HEK293T (cell line): Measurements from ENCODE around the gene CLDN22.

Source experiments
- BHLHE40 ChIP-seq: fragments of 450-650 bp; IDR thresholded peaks from 2 replicates; pipeline ENCODE4 v1.6.1; 2016; ENCODE audit warnings: mild to moderate bottlenecking, moderate library complexity, borderline replicate concordance
- ELF4 ChIP-seq: fragments of 450-650 bp; IDR thresholded peaks from 2 replicates; pipeline ENCODE4 v1.6.1; 2017; ENCODE audit warnings: antibody characterized with exemption
- FOXM1 ChIP-seq: fragments of 450-650 bp; IDR thresholded peaks from 2 replicates; pipeline ENCODE4 v1.6.1; 2017; ENCODE audit warnings: mild to moderate bottlenecking, borderline replicate concordance
- LEF1 ChIP-seq: fragments of 450-650 bp; IDR thresholded peaks from 2 replicates; pipeline ENCODE4 v1.6.1; 2017; ENCODE audit warnings: mild to moderate bottlenecking, borderline replicate concordance
- SP1 ChIP-seq: fragments of 450-650 bp; IDR thresholded peaks from 2 replicates; pipeline ENCODE4 v1.6.1; 2017
- SUZ12 ChIP-seq: fragments of 450-650 bp; IDR thresholded peaks from 2 replicates; pipeline ENCODE4 v1.6.1; 2016; ENCODE audit warnings: mild to moderate bottlenecking
- TARDBP ChIP-seq: fragments of 450-650 bp; IDR thresholded peaks from 2 replicates; pipeline ENCODE4 v1.6.1; 2016
- TF ChIP-seq, protein P1 (sequence below): fragments of 450-650 bp; IDR thresholded peaks from 2 replicates; pipeline ENCODE4 v1.6.1; 2016

DNA sequence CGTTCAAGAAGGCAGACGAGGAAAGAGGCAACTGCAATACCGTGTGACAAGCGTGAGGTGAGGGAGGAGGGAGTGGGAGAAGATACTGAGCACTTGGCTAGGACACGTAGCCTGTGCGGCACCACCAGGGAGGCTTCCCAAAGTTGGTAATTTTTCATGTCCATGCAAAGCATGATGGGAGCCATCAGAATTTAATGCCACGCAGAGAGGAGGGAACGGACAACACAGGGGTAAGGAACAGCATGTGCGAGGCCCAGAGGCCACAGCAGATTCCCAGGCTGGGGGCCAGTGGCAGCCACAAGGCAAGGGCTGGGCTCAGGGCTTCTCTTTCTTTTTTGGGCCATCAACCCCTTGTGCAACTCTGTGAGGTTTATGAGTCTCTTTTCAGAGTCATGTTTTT is 13.1 kb upstream of the CLDN22 start:
- TF ChIP-seq FOXM1 (no peak), TARDBP (no peak), SUZ12 (no peak), ELF4 (no peak), LEF1 (no peak), SP1 (no peak), BHLHE40 (no peak)
- TF ChIP-seq, protein P1, sequence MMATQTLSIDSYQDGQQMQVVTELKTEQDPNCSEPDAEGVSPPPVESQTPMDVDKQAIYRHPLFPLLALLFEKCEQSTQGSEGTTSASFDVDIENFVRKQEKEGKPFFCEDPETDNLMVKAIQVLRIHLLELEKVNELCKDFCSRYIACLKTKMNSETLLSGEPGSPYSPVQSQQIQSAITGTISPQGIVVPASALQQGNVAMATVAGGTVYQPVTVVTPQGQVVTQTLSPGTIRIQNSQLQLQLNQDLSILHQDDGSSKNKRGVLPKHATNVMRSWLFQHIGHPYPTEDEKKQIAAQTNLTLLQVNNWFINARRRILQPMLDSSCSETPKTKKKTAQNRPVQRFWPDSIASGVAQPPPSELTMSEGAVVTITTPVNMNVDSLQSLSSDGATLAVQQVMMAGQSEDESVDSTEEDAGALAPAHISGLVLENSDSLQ = no peak
